Stomach (tissue), 4 donors: ENCODE measurements around the gene CELF4.

Experiments used
- EP300 ChIP-seq: sonication (generic); formaldehyde crosslinking; IDR thresholded peaks from one replicate; pipeline ENCODE4 v1.6.1; 2017; ENCODE audit warnings: antibody characterized with exemption
- POLR2A ChIP-seq, 4 donors: fragments of 450-650 bp; IDR thresholded peaks; one replicate each; pipeline ENCODE4 v1.6.1; 2016; ENCODE audit warnings: antibody characterized with exemption in 4 of 4, control low read depth in 2 of 4, mild to moderate bottlenecking in 1 of 4, moderate library complexity in 1 of 4
- TF ChIP-seq, protein P1 (sequence below), 7 experiments: fragments of 450-650 bp in 4 of 7; fragments of 200-600 bp in 3 of 7; sonication (generic) in 3 of 7; IDR thresholded peaks; one replicate each; pipeline ENCODE4 v1.5.1; 2016 to 2019; ENCODE audit warnings: antibody characterized with exemption in 7 of 7, control low read depth in 2 of 7, mild to moderate bottlenecking in 1 of 7

DNA sequence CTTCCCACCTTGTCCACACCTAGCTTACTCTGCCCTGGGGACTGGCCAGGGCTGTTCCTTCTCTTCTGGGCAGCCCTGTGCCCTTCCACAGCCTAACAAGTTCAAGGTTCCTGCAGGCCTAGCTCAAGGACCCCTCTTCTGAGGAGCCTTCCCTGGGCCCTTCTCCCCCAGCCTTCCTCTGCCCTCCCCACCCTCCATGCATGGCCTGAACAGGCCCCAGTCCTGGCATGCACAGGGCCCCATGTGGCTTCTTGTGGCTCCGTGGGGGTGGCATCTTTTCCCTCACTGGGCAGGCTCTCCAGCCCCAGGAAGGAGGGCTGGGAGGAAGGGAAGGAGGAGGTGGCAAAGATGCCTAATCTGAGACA is 162.9 kb downstream of the CELF4 start:
- TF ChIP-seq, protein P1, sequence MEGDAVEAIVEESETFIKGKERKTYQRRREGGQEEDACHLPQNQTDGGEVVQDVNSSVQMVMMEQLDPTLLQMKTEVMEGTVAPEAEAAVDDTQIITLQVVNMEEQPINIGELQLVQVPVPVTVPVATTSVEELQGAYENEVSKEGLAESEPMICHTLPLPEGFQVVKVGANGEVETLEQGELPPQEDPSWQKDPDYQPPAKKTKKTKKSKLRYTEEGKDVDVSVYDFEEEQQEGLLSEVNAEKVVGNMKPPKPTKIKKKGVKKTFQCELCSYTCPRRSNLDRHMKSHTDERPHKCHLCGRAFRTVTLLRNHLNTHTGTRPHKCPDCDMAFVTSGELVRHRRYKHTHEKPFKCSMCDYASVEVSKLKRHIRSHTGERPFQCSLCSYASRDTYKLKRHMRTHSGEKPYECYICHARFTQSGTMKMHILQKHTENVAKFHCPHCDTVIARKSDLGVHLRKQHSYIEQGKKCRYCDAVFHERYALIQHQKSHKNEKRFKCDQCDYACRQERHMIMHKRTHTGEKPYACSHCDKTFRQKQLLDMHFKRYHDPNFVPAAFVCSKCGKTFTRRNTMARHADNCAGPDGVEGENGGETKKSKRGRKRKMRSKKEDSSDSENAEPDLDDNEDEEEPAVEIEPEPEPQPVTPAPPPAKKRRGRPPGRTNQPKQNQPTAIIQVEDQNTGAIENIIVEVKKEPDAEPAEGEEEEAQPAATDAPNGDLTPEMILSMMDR (IDR thresholded peaks at IDR 0.05), result no peak
- TF ChIP-seq EP300 (no peak), POLR2A (IDR thresholded peaks at IDR 0.05) (no peak)
